Kidney capillary endothelial cell (primary cell): Measurements from ENCODE around the gene ISLR.

Experiments
- DNase-seq: peaks from one replicate; pipeline ENCODE4 v3.0.0-alpha.2; 2018; ENCODE audit warnings: low spot score

The ISLR gene, protein sequence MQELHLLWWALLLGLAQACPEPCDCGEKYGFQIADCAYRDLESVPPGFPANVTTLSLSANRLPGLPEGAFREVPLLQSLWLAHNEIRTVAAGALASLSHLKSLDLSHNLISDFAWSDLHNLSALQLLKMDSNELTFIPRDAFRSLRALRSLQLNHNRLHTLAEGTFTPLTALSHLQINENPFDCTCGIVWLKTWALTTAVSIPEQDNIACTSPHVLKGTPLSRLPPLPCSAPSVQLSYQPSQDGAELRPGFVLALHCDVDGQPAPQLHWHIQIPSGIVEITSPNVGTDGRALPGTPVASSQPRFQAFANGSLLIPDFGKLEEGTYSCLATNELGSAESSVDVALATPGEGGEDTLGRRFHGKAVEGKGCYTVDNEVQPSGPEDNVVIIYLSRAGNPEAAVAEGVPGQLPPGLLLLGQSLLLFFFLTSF

DNA sequence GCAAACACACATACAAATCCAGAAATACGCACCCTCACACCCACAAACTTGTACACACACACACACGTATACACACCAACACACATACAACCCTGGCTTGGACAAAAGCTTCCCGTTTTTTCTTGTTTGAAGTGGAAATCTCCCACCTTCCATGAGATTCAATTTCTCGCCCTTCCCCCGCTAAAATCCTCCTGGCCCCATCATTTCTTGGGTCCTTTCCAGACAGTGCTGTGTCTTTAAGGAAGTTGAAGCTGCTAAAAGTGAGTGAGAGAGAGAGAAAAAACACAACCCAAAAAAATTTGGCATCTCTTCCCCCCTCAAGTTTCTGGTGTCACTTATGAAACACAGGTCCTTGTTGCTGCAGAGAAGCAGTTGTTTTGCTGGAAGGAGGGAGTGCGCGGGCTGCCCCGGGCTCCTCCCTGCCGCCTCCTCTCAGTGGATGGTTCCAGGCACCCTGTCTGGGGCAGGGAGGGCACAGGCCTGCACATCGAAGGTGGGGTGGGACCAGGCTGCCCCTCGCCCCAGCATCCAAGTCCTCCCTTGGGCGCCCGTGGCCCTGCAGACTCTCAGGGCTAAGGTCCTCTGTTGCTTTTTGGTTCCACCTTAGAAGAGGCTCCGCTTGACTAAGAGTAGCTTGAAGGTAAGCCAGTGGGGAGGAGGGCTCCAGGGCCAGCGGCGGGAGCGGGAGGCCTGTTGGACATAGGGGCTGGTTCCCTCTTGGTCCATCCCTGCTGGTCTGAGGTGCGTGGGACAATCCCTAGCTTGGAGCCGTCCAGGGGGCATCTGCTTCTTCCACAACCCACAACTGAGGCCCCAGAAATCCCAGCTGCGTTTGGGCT, at the start of gene ISLR:
ISLR (plus strand) TSS at position 331 of the 839 bp plus-strand sequence. CDS start 1,149 bp downstream, outside the sequence.
- no peak for DNase-seq

DNA sequence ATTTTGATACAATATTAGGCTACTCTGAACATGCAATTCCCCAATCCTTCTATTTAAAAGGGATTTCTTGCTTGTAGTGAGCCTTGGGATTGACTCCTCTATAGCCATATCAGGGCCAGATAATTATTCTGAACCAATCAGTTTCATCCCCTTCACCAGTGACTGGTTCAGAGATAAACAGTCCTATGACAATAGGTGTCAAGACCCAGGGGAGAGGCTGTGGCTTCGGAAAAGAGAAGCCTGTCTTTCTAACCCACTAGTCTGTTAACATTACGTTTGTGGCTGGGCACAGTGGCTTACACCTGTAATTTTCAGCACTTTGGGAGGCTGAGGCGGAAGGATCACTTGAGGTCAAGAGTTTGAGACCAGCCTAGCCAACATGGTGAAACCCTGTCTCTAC, 49.3 kb upstream of the ISLR start:
- no peak for DNase-seq

DNA sequence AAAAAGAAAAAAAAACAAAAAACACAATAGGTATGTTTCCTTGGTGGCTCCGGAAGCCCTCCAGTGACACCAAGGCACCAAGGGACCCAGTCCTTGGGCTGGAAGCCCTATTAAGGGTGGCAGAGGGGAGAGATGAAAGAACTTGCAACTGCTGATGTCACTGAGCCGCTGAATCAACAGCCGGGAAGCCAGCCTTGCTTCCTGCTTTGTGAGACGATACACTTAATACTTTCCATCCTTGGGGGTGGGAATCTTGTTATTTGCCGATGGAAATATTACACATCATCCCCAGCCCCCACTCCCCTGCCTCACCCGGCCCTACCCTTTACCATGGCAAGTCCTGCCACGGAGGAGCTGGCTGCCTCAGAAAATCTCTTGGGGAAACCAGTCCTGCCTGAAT, 48.8 kb upstream of the ISLR start:
- peak; percentile 57 for DNase-seq

DNA sequence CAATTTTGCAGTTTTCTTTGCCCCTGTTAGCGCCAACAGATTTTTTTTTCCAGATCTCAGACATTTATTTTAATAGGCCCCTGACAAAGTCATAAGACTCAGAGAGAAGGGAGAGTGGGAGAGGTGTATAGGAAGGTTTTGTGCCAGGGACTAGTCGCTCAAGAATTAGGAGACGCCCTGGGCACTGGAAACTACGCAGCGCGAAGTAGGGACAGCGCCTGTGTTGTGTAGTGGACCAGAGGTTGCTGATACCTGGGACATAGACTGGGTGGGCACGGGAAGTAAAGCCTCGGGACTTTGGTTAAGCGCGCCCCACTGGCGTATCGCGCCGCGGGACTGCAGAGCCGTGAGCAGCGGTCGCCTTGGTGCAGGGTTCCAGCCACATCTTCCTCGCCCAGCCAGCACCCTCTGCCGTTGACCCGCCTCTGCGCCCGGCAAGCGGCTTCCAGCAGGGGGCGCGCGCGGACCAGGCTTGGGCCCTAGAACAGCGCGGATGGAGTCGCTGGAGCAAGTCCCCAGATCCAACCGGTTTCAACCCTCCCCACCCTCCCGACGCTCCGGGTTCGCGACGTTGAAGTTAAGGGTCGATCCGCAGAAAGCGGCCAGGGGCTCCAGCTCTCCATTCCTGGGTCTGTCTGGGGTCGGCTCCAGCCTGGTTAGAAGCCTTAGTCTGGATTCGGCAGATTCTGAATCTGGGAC, 46.1 kb upstream of the ISLR start:
- DNase-seq: peak; percentile 85

DNA sequence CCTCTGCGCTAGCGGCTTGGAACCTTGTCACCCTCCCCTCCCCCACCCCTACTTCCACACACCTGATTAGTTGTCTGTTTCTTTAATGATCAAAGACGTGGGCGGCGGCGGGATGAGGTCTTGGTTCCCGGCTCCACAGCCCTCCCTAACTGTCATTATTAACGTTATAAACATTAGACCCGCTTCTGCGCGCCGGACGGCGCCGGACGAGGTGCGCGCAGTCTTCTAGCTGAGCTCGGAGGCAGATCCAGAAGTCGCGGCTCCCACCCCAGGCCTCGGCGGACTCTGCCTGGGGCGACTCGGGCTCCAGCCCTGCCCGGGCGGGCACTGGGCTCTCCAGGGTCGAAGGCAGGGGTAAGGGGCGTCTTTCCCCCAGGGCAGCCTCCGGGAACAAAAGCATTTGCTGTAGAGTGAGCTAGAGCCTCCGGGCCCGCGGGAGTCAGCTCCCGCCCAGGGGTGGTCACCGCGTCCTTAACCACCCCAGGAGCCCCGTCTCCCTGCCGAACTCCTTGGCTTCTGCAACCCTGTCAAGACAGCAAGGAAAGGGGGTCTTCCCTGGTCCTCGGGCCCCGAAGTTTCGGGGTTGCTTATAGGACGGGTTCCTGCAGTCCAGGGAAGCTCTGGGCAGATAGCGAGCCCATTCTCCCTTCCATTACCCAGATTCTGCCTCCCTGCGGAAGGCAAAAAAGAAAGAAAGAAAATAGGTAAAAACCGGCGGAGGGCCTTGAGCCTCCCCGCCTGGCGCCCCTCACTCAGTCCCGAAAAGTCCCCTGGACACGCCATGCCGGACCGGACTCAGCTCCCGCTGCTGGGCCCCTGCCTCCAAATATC, 45.3 kb upstream of the ISLR start:
- no peak for DNase-seq

DNA sequence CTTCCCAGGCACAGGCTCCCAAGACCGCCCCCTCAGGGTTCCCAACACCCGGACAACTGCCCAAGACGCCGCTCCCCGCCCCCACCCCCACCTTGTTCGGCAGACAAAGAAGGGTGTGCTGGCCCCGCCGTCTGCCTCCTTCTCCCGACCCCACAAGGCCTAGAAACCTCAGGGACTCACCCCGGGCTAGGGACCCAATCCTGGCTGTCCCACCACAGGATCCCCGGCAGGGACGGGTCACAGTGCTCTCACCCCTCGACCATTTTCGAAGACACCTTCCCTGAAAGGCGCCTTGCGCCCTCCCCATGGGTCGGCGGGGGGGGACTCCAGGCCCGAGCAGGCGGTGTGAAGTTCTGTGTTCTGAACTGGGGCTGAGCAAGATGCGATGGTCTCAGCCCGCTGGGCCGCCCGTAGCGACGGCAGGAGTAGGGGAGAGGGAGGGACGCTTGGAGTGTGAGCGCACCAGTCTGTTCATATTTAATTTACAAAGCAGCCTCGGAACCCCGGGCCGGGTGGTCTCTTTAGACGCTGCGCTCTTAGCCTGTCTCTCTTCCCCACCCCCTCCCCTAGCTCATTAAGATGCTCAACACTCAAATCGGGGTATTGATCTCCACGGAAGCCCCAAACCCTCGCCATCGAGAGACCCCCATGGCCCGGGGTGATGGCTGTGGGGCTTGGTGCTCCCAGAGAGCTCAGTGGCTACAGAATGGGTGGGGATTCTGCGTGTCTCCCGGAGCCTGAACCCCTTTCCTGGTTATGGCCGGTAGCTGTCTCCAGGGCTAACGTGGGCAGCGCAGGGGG, 44.5 kb upstream of the ISLR start:
- DNase-seq: no peak

DNA sequence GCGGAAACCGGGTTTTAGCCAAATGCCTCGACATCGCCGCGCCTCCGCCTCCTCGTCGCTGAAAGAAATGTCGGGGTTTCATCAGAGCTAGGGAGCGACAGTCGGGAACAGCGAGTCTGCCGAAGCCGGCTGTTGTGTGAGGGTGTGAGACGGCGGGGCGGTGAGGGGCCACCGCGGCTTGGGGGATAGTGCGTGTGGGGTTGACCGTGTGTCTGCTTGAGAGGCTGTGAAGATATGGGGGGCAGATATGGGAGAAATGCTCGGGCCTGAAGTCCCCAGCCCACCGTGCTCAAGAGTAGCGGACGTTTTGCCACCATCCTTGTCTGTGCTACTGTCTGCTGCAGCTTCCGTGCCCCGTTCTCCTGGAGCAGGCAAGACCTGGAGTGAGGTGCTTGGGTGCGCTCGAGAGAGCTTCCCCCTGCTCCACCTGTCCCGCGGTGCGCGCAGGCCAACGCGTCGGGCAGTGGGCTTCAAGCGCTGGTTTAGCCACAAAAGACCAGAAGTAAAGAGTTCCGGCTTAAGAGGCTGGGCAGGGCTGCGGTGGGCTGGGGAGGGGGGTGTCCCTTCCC, 43.8 kb upstream of the ISLR start:
- DNase-seq: no peak

DNA sequence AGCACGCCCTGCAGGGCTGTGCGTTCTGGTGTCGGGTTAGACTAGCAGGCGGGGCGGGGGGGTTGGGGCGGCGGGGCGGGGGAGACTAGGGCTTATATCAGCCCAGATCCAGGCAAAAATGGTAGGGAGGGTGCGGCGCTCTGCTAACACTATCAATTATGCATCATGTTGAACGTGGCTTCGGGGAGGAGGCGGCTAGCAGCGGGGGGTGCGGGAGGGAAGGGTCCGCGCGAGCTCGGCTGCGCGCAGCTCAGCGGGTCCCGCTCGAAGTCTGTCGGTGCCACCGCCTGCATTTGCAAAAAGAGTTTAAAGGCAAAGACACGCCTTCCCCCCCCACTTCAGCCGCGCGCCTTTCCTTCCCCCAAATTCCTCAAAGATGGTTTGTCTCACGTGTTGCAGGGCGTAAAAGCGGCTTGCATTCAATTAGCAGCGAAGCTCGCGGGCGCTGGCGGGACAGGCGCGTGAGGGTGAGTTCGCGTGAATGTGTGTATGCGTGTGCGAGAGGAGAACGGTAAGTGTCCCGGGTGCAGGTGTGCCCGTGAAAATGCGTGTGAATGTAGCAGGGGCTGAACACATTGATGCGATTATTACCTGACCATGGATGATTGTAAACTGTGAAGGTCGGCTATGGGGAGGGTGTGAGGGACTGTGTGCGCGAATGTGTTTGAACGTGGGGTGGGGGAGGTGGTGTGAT, 43.2 kb upstream of the ISLR start, which contains the start of gene ISLR2:
ISLR2 (plus strand) TSS at position 432 of the 694 bp plus-strand sequence. CDS start 2,169 bp downstream, outside the sequence.
- no peak for DNase-seq

DNA sequence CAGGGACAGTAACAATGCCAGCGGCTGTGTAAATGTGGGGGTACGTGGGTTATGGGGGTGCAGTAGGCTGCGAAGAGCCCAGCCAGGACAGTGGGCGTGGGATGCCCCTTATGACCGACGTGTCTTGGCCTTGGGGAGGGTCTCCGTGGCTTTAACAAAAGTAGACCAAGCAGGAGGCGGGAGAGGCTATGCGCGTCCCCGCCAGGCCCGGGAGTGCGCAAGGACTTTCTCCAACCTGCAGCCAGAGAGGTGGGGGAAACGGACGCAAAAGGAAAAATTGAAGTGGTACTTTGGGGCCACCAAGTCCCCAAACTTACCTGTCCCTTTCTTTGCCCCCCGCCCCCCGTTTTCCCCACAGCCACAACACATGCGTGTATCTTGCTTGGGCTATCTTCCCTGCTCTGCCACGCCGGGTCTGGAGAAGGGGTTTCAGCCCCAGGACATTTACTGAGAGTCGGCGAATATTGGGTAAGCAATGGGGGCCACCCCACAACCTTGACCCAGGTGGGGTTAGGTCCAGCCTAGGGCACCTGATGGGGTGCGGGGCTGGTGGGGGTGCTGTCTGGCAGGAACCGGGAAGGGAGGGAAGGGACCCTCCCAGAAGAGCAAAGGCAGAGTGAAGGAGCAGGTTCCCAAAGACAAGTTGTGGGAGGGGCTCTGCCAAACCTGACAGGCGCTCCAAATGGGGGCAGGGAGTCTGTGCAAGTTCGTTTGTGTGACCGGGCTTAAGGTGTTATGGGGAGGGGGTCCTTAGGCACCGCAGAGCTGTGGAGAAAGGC, 42.5 kb upstream of the ISLR start:
- no peak for DNase-seq

DNA sequence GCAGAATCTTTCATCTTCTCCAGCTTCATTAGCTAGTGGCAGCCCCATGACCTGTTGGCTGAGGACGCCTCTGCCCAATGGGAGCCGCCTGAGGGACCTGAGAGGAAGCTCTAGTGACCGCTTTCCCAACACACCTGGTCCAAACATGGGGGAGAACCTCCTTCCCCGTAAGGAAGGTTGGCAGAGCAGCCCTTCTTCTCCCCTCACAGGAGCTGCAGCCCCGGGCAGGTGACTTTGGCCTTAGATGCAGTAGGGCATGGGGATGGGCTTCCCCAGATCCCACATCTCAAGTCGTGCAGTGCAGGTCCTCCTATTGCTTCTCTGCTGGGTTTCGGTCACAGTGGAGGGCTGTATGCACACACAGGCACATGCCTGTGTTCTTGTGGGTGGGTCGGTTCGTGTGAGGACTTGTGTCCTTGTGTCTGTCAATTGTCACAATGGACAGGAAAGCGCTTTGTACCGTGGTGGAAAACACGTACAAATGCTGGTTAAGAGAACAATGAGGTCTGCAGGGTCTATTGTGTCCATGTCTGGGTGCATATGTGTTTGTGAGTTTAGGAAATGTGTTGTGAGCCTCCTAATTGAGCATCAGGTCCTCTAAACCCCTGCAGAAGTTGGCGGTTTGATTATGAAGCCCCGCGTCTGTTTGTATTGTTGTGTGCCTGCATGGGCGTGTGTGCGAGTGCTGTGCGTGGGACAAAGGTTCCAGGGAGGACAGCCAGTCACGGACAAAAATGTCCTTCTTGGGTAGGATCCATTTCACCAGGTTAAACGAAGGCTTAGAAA, 41.7 kb upstream of the ISLR start:
- DNase-seq: no peak

DNA sequence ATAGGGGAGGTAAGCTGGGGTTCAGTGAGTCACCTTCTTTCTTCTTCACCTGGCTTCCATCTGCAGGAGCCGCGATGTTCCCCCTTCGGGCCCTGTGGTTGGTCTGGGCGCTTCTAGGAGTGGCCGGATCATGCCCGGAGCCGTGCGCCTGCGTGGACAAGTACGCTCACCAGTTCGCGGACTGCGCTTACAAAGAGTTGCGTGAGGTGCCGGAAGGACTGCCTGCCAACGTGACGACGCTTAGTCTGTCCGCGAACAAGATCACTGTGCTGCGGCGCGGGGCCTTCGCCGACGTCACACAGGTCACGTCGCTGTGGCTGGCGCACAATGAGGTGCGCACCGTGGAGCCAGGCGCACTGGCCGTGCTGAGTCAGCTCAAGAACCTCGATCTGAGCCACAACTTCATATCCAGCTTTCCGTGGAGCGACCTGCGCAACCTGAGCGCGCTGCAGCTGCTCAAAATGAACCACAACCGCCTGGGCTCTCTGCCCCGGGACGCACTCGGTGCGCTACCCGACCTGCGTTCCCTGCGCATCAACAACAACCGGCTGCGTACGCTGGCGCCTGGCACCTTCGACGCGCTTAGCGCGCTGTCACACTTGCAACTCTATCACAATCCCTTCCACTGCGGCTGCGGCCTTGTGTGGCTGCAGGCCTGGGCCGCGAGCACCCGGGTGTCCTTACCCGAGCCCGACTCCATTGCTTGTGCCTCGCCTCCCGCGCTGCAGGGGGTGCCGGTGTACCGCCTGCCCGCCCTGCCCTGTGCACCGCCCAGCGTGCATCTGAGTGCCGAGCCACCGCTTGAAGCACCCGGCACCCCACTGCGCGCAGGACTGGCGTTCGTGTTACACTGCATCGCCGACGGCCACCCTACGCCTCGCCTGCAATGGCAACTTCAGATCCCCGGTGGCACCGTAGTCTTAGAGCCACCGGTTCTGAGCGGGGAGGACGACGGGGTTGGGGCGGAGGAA, 40.5 kb upstream of the ISLR start:
- no peak for DNase-seq

DNA sequence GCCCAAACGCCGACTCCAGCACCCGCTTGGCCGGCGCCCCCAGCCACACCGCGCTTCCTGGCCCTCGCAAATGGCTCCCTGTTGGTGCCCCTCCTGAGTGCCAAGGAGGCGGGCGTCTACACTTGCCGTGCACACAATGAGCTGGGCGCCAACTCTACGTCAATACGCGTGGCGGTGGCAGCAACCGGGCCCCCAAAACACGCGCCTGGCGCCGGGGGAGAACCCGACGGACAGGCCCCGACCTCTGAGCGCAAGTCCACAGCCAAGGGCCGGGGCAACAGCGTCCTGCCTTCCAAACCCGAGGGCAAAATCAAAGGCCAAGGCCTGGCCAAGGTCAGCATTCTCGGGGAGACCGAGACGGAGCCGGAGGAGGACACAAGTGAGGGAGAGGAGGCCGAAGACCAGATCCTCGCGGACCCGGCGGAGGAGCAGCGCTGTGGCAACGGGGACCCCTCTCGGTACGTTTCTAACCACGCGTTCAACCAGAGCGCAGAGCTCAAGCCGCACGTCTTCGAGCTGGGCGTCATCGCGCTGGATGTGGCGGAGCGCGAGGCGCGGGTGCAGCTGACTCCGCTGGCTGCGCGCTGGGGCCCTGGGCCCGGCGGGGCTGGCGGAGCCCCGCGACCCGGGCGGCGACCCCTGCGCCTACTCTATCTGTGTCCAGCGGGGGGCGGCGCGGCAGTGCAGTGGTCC, 39.7 kb upstream of the ISLR start:
- no peak for DNase-seq

DNA sequence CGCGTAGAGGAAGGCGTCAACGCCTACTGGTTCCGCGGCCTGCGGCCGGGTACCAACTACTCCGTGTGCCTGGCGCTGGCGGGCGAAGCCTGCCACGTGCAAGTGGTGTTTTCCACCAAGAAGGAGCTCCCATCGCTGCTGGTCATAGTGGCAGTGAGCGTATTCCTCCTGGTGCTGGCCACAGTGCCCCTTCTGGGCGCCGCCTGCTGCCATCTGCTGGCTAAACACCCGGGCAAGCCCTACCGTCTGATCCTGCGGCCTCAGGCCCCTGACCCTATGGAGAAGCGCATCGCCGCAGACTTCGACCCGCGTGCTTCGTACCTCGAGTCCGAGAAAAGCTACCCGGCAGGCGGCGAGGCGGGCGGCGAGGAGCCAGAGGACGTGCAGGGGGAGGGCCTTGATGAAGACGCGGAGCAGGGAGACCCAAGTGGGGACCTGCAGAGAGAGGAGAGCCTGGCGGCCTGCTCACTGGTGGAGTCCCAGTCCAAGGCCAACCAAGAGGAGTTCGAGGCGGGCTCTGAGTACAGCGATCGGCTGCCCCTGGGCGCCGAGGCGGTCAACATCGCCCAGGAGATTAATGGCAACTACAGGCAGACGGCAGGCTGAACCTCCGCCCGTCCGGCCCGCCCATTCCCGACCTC, 39.0 kb upstream of the ISLR start:
- peak; percentile 47 for DNase-seq

DNA sequence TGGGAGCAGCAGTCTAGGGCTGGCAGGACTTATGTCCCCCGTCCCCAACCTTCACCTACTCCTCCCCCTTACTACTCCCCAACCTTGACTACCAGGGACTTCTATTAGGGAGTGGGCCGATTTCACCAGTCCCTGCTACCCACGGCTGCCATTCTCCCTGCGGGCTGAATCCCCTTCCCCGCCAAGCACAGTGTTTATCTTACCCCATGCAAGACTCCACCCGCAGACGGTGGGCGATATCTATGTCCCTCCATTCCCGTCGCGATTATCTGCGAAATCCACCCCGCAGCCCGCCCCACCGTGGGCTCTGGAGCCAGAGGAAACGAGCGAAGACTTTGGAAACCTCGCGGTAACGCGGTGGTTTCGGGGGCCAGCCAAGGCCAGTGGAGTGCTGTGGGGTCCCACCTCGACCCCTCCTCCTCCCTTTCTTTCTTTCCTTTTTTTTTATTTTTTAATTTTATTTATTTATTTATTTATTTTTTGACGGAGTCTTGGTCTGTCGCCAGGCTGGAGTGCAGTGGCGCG, 38.4 kb upstream of the ISLR start:
- no peak for DNase-seq

DNA sequence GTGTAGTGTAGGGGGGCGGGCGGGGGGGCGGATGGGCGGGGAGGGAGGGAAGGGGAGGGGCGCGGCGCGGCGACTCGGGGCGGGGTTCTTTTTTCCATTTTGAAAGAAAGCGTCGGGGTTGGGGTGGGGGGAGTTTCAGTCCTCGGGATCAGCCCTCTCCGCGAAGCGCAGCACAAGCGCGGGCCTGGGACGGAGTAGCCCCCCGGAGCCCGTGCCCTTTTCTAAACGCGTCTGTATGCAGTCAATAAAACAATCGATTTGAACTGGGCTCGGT, 37.0 kb upstream of the ISLR start:
- no peak for DNase-seq
